Neural progenitor cell (in vitro differentiated cells): ENCODE results near the gene ZXDC. TPM values are rescaled to one million over a fixed set of nuclear protein-coding genes. Genes with fewer than 3 reads are reported as not detected.

Experiments used
- DNase-seq: peaks from one replicate; pipeline ENCODE4 v3.0.0-alpha.2; 2016; ENCODE audit warnings: low spot score
- H2AFZ ChIP-seq: fragments of 200-600 bp; sonication (generic); replicated peaks from 2 replicates; pipeline ENCODE4 v1.6.1; 2016; ENCODE audit warnings: antibody characterized with exemption
- H3F3A ChIP-seq: fragments of 200-600 bp; sonication (generic); 2 replicates; pipeline ENCODE4 v1.6.1; 2016; ENCODE audit warnings: antibody characterized with exemption, low read depth
- H3K27ac ChIP-seq: fragments of 200-600 bp; sonication (generic); 2 replicates; pipeline ENCODE4 v1.5.1; 2016; ENCODE audit warnings: mild to moderate bottlenecking
- H3K27me3 ChIP-seq: fragments of 200-600 bp; sonication (generic); 2 replicates; pipeline ENCODE4 v1.6.1; 2016; ENCODE audit warnings: mild to moderate bottlenecking, moderate library complexity
- H3K36me3 ChIP-seq: fragments of 200-600 bp; sonication (generic); 2 replicates; pipeline ENCODE4 v1.5.1; 2016
- H3K4me1 ChIP-seq: fragments of 200-600 bp; sonication (generic); 2 replicates; pipeline ENCODE4 v1.6.1; 2016; ENCODE audit warnings: mixed run types
- H3K4me2 ChIP-seq: fragments of 200-600 bp; sonication (generic); 2 replicates; pipeline ENCODE4 v1.6.1; 2016
- H3K4me3 ChIP-seq: fragments of 200-600 bp; sonication (generic); 2 replicates; pipeline ENCODE4 v1.5.1; 2016
- H3K79me2 ChIP-seq: fragments of 200-600 bp; sonication (generic); 2 replicates; pipeline ENCODE4 v1.6.1; 2016; ENCODE audit warnings: low read depth
- H3K9ac ChIP-seq: fragments of 200-600 bp; sonication (generic); 2 replicates; pipeline ENCODE4 v1.6.1; 2016
- H3K9me3 ChIP-seq: fragments of 200-600 bp; sonication (generic); 2 replicates; pipeline ENCODE4 v1.5.1; 2016; ENCODE audit warnings: low read depth
- H4K20me1 ChIP-seq: fragments of 200-600 bp; sonication (generic); 2 replicates; pipeline ENCODE4 v1.6.1; 2016; ENCODE audit warnings: low read depth
- H3K27ac Mint-ChIP-seq: 3 replicates; pipeline ENCODE4 v1.8.0; 2021; ENCODE audit warnings: mixed read lengths
- H3K27me3 Mint-ChIP-seq: 2 replicates; pipeline ENCODE4 v1.8.0; 2022; ENCODE audit warnings: low read depth, mild to moderate bottlenecking, inconsistent platforms, moderate library complexity, mixed read lengths; ENCODE audit not compliant: insufficient read depth
- H3K36me3 Mint-ChIP-seq: 3 replicates; pipeline ENCODE4 v1.8.0; 2021; ENCODE audit warnings: mixed read lengths
- H3K4me1 Mint-ChIP-seq: 3 replicates; pipeline ENCODE4 v1.8.0; 2021; ENCODE audit warnings: mixed read lengths
- H3K4me3 Mint-ChIP-seq: 3 replicates; pipeline ENCODE4 v1.8.0; 2021; ENCODE audit warnings: mild to moderate bottlenecking, moderate library complexity, mixed read lengths
- H3K9me3 Mint-ChIP-seq: 3 replicates; pipeline ENCODE4 v1.8.0; 2020; ENCODE audit warnings: mixed read lengths
- CTCF ChIP-seq: fragments of 200-600 bp; sonication (generic); IDR thresholded peaks from 2 replicates; pipeline ENCODE4 v1.5.1; 2017; ENCODE audit warnings: antibody characterized with exemption, mild to moderate bottlenecking
- EZH2 ChIP-seq: fragments of 200-600 bp; sonication (generic); IDR thresholded peaks from 2 replicates; pipeline ENCODE4 v1.6.1; 2017; ENCODE audit warnings: antibody characterized with exemption, mild to moderate bottlenecking, moderate library complexity
- EZH2phosphoT487 ChIP-seq: fragments of 200-600 bp; sonication (generic); IDR thresholded peaks from 2 replicates; pipeline ENCODE4 v1.6.1; 2017; ENCODE audit warnings: antibody characterized with exemption
- total RNA-seq: library from RNA; depleted of rRNA; stranded (reverse); fragments of >200 nt; gene quantifications from 2 replicates; pipeline ENCODE4 v1.2.3, GENCODE V29; 2015; ENCODE audit warnings: low replicate concordance

Gene ZXDC
- total RNA-seq, 1 donor from 2014 or later, result 12.4 TPM

DNA sequence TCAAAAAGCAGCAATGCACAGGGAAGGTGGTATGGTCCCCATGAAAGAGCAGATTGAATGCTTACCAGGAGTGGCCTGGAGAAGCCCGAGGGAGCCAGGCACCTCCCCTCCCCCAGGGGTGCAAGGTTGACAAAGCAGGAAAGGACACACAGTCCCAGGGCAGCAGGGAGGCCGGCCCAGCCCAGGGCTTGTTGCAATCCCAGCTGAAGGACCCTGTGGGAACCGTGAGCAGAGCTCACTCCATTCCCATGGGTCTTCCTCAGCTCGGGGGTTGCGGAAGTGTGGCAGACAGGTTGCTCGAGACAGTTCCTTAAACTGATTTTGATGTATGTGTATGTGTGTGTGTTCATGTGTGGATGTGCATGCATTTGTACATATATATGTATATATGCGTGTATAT, 26.0 kb upstream of the ZXDC start:
- H4K20me1 ChIP-seq, result no peaks in the 10 kb centered on the region
- no peak overlapping the region for H3K9ac ChIP-seq
- DNase-seq, result peak; percentile 26
- H3K27ac Mint-ChIP-seq, result no peak overlapping the region
- H3K4me1 Mint-ChIP-seq, result peaks cover 14% of the 10 kb centered on the region
- TF ChIP-seq EZH2 (no peak), CTCF (no peak), EZH2phosphoT487 (no peak)
- H3K4me2 ChIP-seq, result peak overlapping the region; percentile 32
- H3K4me3 ChIP-seq, result no peak overlapping the region
- no peak overlapping the region for H2AFZ ChIP-seq
- H3K36me3 Mint-ChIP-seq, result no peaks in the 10 kb centered on the region
- peaks cover 2% of the 10 kb centered on the region for H3K27me3 Mint-ChIP-seq
- H3K9me3 Mint-ChIP-seq, result no peaks in the 10 kb centered on the region
- H3F3A ChIP-seq, result peaks cover 10% of the 10 kb centered on the region
- no peaks in the 10 kb centered on the region for H3K36me3 ChIP-seq
- H3K27me3 ChIP-seq, result no peaks in the 10 kb centered on the region
- H3K4me1 ChIP-seq, result peaks cover 15% of the 10 kb centered on the region
- H3K27ac ChIP-seq, result no peak overlapping the region
- no peaks in the 10 kb centered on the region for H3K9me3 ChIP-seq
- no peak overlapping the region for H3K4me3 Mint-ChIP-seq
- no peaks in the 10 kb centered on the region for H3K79me2 ChIP-seq

DNA sequence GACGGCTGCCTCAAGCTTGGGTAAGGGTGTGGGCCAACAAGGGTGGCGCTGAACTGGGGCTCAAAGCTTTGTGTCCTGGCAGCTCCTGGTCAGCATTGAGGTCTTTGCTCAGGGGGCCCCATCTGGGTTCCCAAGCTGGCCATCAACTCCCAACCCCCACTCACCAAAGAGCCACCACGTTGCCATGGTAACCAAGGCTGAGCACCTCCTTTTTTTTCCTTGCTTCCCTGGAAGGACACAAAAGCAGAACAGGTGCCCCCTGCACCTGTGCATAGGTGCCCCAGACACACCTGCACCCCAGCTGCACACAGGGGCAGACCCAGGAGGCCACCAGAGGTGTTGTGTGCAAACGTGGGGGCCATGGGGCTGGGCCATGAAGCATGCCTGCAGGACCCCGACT, 25.4 kb upstream of the ZXDC start:
- Histone ChIP-seq H3K4me1 (peaks cover 15% of the 10 kb centered on the region), H3K79me2 (no peaks in the 10 kb centered on the region), H3K27ac (no peak overlapping the region), H3F3A (peaks cover 10% of the 10 kb centered on the region), H4K20me1 (no peaks in the 10 kb centered on the region), H2AFZ (no peak overlapping the region), H3K9ac (no peak overlapping the region), H3K36me3 (no peaks in the 10 kb centered on the region), H3K27me3 (no peaks in the 10 kb centered on the region), H3K4me3 (no peak overlapping the region), H3K4me2 (peak overlapping the region; percentile 32), H3K9me3 (no peaks in the 10 kb centered on the region)
- H3K36me3 Mint-ChIP-seq, result no peaks in the 10 kb centered on the region
- peaks cover 14% of the 10 kb centered on the region for H3K4me1 Mint-ChIP-seq
- H3K9me3 Mint-ChIP-seq, result no peaks in the 10 kb centered on the region
- no peak overlapping the region for H3K4me3 Mint-ChIP-seq
- no peak overlapping the region for H3K27ac Mint-ChIP-seq
- peak; percentile 61 for DNase-seq
- no peak for TF ChIP-seq EZH2phosphoT487
- TF ChIP-seq CTCF, result no peak
- TF ChIP-seq EZH2, result no peak
- H3K27me3 Mint-ChIP-seq, result peaks cover 2% of the 10 kb centered on the region

DNA sequence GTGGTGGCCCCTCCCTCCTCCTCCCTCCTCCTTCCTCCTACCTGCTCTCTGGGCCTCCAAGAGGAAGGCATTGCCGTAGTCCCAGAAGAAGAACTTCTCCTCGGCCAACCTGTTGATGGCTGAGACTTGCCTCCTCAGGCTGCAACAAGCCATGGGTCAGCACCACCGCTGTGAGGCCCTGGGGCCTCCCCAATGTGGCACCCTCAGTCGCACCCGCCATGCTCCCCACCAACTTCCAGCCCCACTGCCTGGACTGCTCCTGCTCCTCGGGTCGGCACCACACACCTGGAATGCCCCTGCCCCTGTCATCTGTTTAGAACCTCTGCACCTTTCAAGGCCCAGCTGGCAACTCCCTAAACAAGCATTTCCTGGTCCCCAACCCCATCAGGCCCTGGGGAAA, 24.3 kb upstream of the ZXDC start:
- H3F3A ChIP-seq, result peaks cover 10% of the 10 kb centered on the region
- DNase-seq, result no peak
- Mint-ChIP-seq H3K4me1 (peaks cover 16% of the 10 kb centered on the region), H3K4me3 (no peak overlapping the region), H3K27me3 (no peaks in the 10 kb centered on the region), H3K9me3 (no peaks in the 10 kb centered on the region), H3K27ac (no peak overlapping the region), H3K36me3 (no peaks in the 10 kb centered on the region)
- H3K79me2 ChIP-seq, result no peaks in the 10 kb centered on the region
- H3K9ac ChIP-seq, result no peak overlapping the region
- H3K4me2 ChIP-seq, result no peak overlapping the region
- peaks cover 15% of the 10 kb centered on the region for H3K4me1 ChIP-seq
- H3K9me3 ChIP-seq, result no peaks in the 10 kb centered on the region
- H3K4me3 ChIP-seq, result no peak overlapping the region
- H3K27ac ChIP-seq, result no peak overlapping the region
- no peaks in the 10 kb centered on the region for H4K20me1 ChIP-seq
- no peak overlapping the region for H2AFZ ChIP-seq
- H3K36me3 ChIP-seq, result no peaks in the 10 kb centered on the region
- TF ChIP-seq EZH2phosphoT487, result no peak
- no peak for TF ChIP-seq EZH2
- TF ChIP-seq CTCF, result no peak
- H3K27me3 ChIP-seq, result no peaks in the 10 kb centered on the region

GRCh38 chr3:126499401-126499800, 23.7 kb upstream of the ZXDC start:
- no peak overlapping the region for H3K4me3 ChIP-seq
- Mint-ChIP-seq H3K4me1 (peaks cover 18% of the 10 kb centered on the region), H3K27ac (no peak overlapping the region)

More at GRCh38 chr3:126499401-126499800, 23.7 kb upstream of the ZXDC start:
- H3K4me2 ChIP-seq, result no peak overlapping the region
- no peaks in the 10 kb centered on the region for H3K36me3 Mint-ChIP-seq
- no peaks in the 10 kb centered on the region for H3K79me2 ChIP-seq
- H3K4me3 Mint-ChIP-seq, result no peak overlapping the region
- H3K4me1 ChIP-seq, result peaks cover 15% of the 10 kb centered on the region
- no peaks in the 10 kb centered on the region for H3K36me3 ChIP-seq
- H3K27ac ChIP-seq, result no peak overlapping the region
- no peaks in the 10 kb centered on the region for H3K9me3 Mint-ChIP-seq
- H3F3A ChIP-seq, result peaks cover 10% of the 10 kb centered on the region
- TF ChIP-seq CTCF (no peak), EZH2 (no peak), EZH2phosphoT487 (no peak)
- no peak for DNase-seq
- no peak overlapping the region for H2AFZ ChIP-seq
- no peak overlapping the region for H3K9ac ChIP-seq
- H3K27me3 ChIP-seq, result no peaks in the 10 kb centered on the region
- H3K9me3 ChIP-seq, result no peaks in the 10 kb centered on the region
- no peaks in the 10 kb centered on the region for H4K20me1 ChIP-seq
- H3K27me3 Mint-ChIP-seq, result no peaks in the 10 kb centered on the region
